A549 (cell line): ENCODE data around the gene NINJ1. TPM values are rescaled to one million over a fixed set of nuclear protein-coding genes. Genes with fewer than 3 reads are reported as not detected.
A peak's percentile ranks its signal among the peaks of the same experiment; 100 is the strongest.

ENCODE experiments used
- ATAC-seq, 2 experiments: fragments of 200-7000 bp in 1 of 2; fragments of >200 bp in 1 of 2; cut with Nextera tagmentation in 1 of 2; cut with Tn5 transposase in 1 of 2; 3 replicates each; pipeline versions ENCODE4 v1.8.0 to v1.9.1; 2018 to 2020; ENCODE audit warnings: mild to moderate bottlenecking in 1 of 2, moderate library complexity in 1 of 2
- CTCF ChIA-PET: fragments of 300-600 bp; sonication (Branson Sonifier 250); formaldehyde crosslinking; extraction: SDS; loops from one replicate; lab custom pipeline; 2021; ENCODE audit warnings: antibody characterized with exemption, inconsistent platforms; lab: Yijun Ruan, JAX
- POLR2A ChIA-PET: fragments of 350-600 bp; formaldehyde crosslinking; extraction: SDS; loops from one replicate; lab custom pipeline; 2021; ENCODE audit warnings: antibody characterized with exemption, inconsistent platforms; lab: Yijun Ruan, JAX
- DNase-seq, 2 experiments: peaks; one replicate each; pipeline versions ENCODE4 v3.0.0 to v3.0.0-alpha.2; 2011 to 2016; ENCODE audit warnings: low read depth in 1 of 2, low spot score in 1 of 2
- FAIRE-seq: peaks from 2 replicates; lab custom pipeline; 2011; peaks lifted over from hg19 to GRCh38; lab: Jason Lieb, UNC
- H3K27ac ChIP-seq, 2 experiments: fragments of >200 bp; sonication (Bioruptor Twin); formaldehyde crosslinking; 3 replicates each; pipeline ENCODE4 v1.5.1; 2016 to 2017
- H3K4me1 ChIP-seq: fragments of >200 bp; sonication (Bioruptor Twin); formaldehyde crosslinking; 3 replicates; pipeline ENCODE4 v1.6.1; 2016
- H3K4me2 ChIP-seq: fragments of >200 bp; sonication (Bioruptor Twin); formaldehyde crosslinking; 3 replicates; pipeline ENCODE4 v1.6.1; 2016
- H3K4me3 ChIP-seq: fragments of >200 bp; sonication (Bioruptor Twin); formaldehyde crosslinking; 3 replicates; pipeline ENCODE4 v1.5.1; 2016
- H3K9me3 ChIP-seq: fragments of >200 bp; sonication (Bioruptor Twin); formaldehyde crosslinking; 3 replicates; pipeline ENCODE4 v1.6.1; 2016
- ATOH8 ChIP-seq: fragments of 250-450 bp; sonication (Bioruptor Pico); IDR thresholded peaks from 2 replicates; pipeline ENCODE4 v1.5.0; 2020; ENCODE audit warnings: low read depth, mild to moderate bottlenecking, moderate library complexity
- CBX8 ChIP-seq: fragments of 200-600 bp; sonication (generic); IDR thresholded peaks from 2 replicates; pipeline ENCODE4 v1.6.1; 2016
- CEBPB ChIP-seq, 2 experiments: fragments of >200 bp in 1 of 2; sonication (Bioruptor Twin) in 1 of 2; formaldehyde crosslinking in 1 of 2; IDR thresholded peaks; 2 replicates each; pipeline ENCODE4 v1.6.1; 2012 to 2016
- CTCF ChIP-seq: fragments of >200 bp; sonication (Bioruptor Twin); formaldehyde crosslinking; IDR thresholded peaks from 3 replicates; pipeline ENCODE4 v1.5.1; 2016
- FOSB ChIP-seq: fragments of 250-450 bp; sonication (Bioruptor Pico); IDR thresholded peaks from 2 replicates; pipeline ENCODE4 v1.5.0; 2020; ENCODE audit warnings: mild to moderate bottlenecking, moderate library complexity
- KDM1A ChIP-seq: fragments of 200-600 bp; sonication (generic); IDR thresholded peaks from 2 replicates; pipeline ENCODE4 v1.6.1; 2016; ENCODE audit warnings: low read depth, mild to moderate bottlenecking
- KDM5A ChIP-seq: fragments of 200-600 bp; sonication (generic); IDR thresholded peaks from 2 replicates; pipeline ENCODE4 v1.6.1; 2016; ENCODE audit warnings: antibody characterized with exemption, mild to moderate bottlenecking
- MYC ChIP-seq: IDR thresholded peaks from 2 replicates; pipeline ENCODE4 v1.6.1; 2012; ENCODE audit warnings: mild to moderate bottlenecking, inconsistent platforms, low read length, improper control_type of control experiment, borderline replicate concordance
- PHF8 ChIP-seq: fragments of 200-600 bp; sonication (generic); IDR thresholded peaks from 2 replicates; pipeline ENCODE4 v1.6.1; 2016; ENCODE audit warnings: low read depth, mild to moderate bottlenecking, antibody characterized with exemption, moderate library complexity, borderline replicate concordance
- POLR2A ChIP-seq: IDR thresholded peaks from 2 replicates; pipeline ENCODE4 v1.6.1; 2012; ENCODE audit warnings: mild to moderate bottlenecking, low read length
- POLR2AphosphoS2 ChIP-seq: conservative IDR thresholded peaks from 2 replicates; pipeline ENCODE4 v1.6.1; 2012; ENCODE audit warnings: low read length, improper control_type of control experiment, inconsistent platforms
- RAD21 ChIP-seq, 2 experiments: fragments of >200 bp in 1 of 2; sonication (Bioruptor Twin) in 1 of 2; formaldehyde crosslinking in 1 of 2; IDR thresholded peaks in 1 of 2; conservative IDR thresholded peaks in 1 of 2; 2 replicates in 1 of 2; 3 replicates in 1 of 2; pipeline ENCODE4 v1.6.1; 2012 to 2018; ENCODE audit warnings: inconsistent platforms in 1 of 2
- RARB ChIP-seq: fragments of 250-450 bp; sonication (Bioruptor Pico); IDR thresholded peaks from 2 replicates; pipeline ENCODE4 v1.8.0; 2021; ENCODE audit warnings: mild to moderate bottlenecking, moderate library complexity
- RNF2 ChIP-seq: fragments of 200-600 bp; sonication (generic); IDR thresholded peaks from 2 replicates; pipeline ENCODE4 v1.6.1; 2016; ENCODE audit warnings: low read depth, mild to moderate bottlenecking, antibody characterized with exemption, moderate library complexity, borderline replicate concordance
- SREBF2 ChIP-seq: fragments of 450-650 bp; IDR thresholded peaks from 2 replicates; pipeline ENCODE4 v1.6.1; 2014; ENCODE audit warnings: mild to moderate bottlenecking, moderate library complexity
- TP53 ChIP-seq: fragments of 250-450 bp; sonication (Bioruptor Pico); IDR thresholded peaks from 2 replicates; pipeline ENCODE4 v1.5.0; 2021; ENCODE audit warnings: mild to moderate bottlenecking, moderate library complexity
- ZC3H11A ChIP-seq: fragments of 450-650 bp; IDR thresholded peaks from 2 replicates; pipeline ENCODE4 v1.6.1; 2014; ENCODE audit warnings: antibody characterized with exemption, mild to moderate bottlenecking
- ZFP36 ChIP-seq: fragments of 450-650 bp; IDR thresholded peaks from 2 replicates; pipeline ENCODE4 v1.6.1; 2014; ENCODE audit warnings: borderline replicate concordance; ENCODE audit not compliant: partially characterized antibody
- WGBS: methylation state at CpG from one replicate; pipeline ENCODE4 v1.1.6; 2017; ENCODE audit errors: missing lambda C conversion rate; 5-methylcytosine and 5-hydroxymethylcytosine counted together
- polyA plus RNA-seq, 4 experiments: library from polyadenylated mRNA; depleted of rRNA in 3 of 4; stranded (reverse); fragments of >200 nt; fragmentation: RNase III in 1 of 4; extraction: RNeasy Plus Mini Kit Qiagen cat#74134 plus additional on column Dnase treatment in 1 of 4; gene quantifications; 2 replicates in 3 of 4; 3 replicates in 1 of 4; pipeline ENCODE4 v1.2.3, GENCODE V29; 2011 to 2017
- TF ChIP-seq, protein P1 (sequence below): fragments of 150-350 bp; IDR thresholded peaks from 2 replicates; pipeline ENCODE4 v1.6.1; 2014; ENCODE audit warnings: low read depth, mild to moderate bottlenecking, low read length

NINJ1 gene
- polyA plus RNA-seq, 2 of the 4 experiments (the other 2 are of a cell fraction) = 27.0 to 60.4 TPM

DNA sequence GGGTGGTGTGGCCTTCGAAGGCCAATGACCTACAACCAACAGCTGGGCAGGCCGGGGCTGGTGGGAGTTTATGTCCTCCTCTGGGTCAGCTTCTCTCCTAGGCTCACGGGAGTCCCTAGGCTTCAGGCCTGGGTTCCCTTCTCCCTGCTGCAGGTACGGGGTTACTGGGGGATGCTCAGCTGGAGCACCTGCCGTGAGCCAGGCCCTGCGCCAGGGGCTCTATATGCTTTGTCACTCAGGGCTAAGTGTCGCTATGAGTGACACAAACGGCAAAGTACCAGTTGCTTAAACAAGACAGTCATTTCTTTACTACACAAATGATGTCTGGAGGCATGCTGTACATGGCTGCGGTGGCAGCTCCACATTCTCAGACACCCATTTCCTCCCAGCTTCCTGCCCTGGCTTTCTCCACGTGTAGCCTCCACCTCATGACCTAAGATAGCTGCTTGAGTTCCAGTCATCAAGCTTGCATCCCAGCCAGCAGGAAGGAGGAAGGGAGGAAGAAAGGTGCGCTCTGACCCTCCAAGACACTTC is 22.5 kb upstream of the NINJ1 start:
- 89% methylated on average over 11 of the region's 11 CpGs for WGBS
- H3K4me3 ChIP-seq = no peak overlapping the region
- FAIRE-seq = no peak
- no peak for ATAC-seq
- H3K9me3 ChIP-seq = no peaks in the 10 kb centered on the region
- H3K4me1 ChIP-seq = peaks cover 5% of the 10 kb centered on the region; the same call in 2 of the 3 replicates
- no peak overlapping the region for H3K27ac ChIP-seq
- ChIA-PET CTCF (interaction anchor here (1.0 to 10.5 kb wide), 5 partner anchors 12 to 410 kb away, joined by 3 to 158 read pairs (median 7); no protein-coding TSS in a partner anchor), POLR2A (no interaction called here)
- DNase-seq = no peak
- no peak for TF ChIP-seq MYC
- TF ChIP-seq ZFP36 = no peak
- TF ChIP-seq SREBF2 = no peak
- no peak for TF ChIP-seq RNF2
- TF ChIP-seq ZC3H11A = no peak
- TF ChIP-seq TP53 (CRISPR knock-in tag) = no peak
- no peak for TF ChIP-seq KDM1A
- no peak for TF ChIP-seq RARB (CRISPR knock-in tag)
- TF ChIP-seq POLR2AphosphoS2 = no peak
- no peak for TF ChIP-seq POLR2A
- no peak for TF ChIP-seq CBX8
- TF ChIP-seq, protein P1, sequence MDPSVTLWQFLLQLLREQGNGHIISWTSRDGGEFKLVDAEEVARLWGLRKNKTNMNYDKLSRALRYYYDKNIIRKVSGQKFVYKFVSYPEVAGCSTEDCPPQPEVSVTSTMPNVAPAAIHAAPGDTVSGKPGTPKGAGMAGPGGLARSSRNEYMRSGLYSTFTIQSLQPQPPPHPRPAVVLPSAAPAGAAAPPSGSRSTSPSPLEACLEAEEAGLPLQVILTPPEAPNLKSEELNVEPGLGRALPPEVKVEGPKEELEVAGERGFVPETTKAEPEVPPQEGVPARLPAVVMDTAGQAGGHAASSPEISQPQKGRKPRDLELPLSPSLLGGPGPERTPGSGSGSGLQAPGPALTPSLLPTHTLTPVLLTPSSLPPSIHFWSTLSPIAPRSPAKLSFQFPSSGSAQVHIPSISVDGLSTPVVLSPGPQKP = no peak
- TF ChIP-seq ATOH8 (CRISPR knock-in tag) = no peak
- no peak overlapping the region for H3K4me2 ChIP-seq

- H3K27ac ChIP-seq = no peak overlapping the region
- WGBS = 90% methylated on average over 16 of the region's 16 CpGs
- CTCF ChIA-PET = interaction anchor here (1.0 to 10.5 kb wide), 8 partner anchors 11 to 410 kb away, joined by 3 to 158 read pairs (median 6); no protein-coding TSS in a partner anchor
- POLR2A ChIA-PET = no interaction called here
- H3K4me1 ChIP-seq = peaks cover 5% of the 10 kb centered on the region; the same call in 2 of the 3 replicates
- DNase-seq = no peak
- no peak for ATAC-seq
- no peak for TF ChIP-seq POLR2AphosphoS2
- TF ChIP-seq PHF8 = no peak
- no peak for TF ChIP-seq FOSB (CRISPR knock-in tag)
- no peak for TF ChIP-seq KDM5A
- no peak for TF ChIP-seq POLR2A
- no peak overlapping the region for H3K4me2 ChIP-seq
- no peaks in the 10 kb centered on the region for H3K9me3 ChIP-seq
- H3K4me3 ChIP-seq = no peak overlapping the region
- no peak for FAIRE-seq
These were observed 21.8 kb upstream of the NINJ1 start for GRCh38 chr9:93155716-93156474.

GRCh38 chr9:93154293-93154903 is 20.3 kb upstream of the NINJ1 start:
- no peak for FAIRE-seq
- no peak for TF ChIP-seq CEBPB (IDR thresholded peaks at IDR 0.05)
- peak; percentile 24 to 51; a peak in 2 of 5 replicates for TF ChIP-seq RAD21 (conservative IDR thresholded peaks at IDR 0.05 in 1 of 2, IDR thresholded peaks at IDR 0.05 in 1 of 2)
- peak; percentile 46 for TF ChIP-seq CTCF
- peak; percentile 47 to 76 for DNase-seq
- Histone ChIP-seq H3K4me1 (peaks cover under 1% of the 10 kb centered on the region; the same call in 1 of the 3 replicates), H3K27ac (no peak overlapping the region), H3K9me3 (no peaks in the 10 kb centered on the region), H3K4me3 (no peak overlapping the region), H3K4me2 (no peak overlapping the region)
- CTCF ChIA-PET = interaction anchor here (0.6 to 3.4 kb wide), 17 partner anchors 9 to 412 kb away, joined by 3 to 22 read pairs (median 4); no protein-coding TSS in a partner anchor
- peak; percentile 71 to 86 for ATAC-seq
- POLR2A ChIA-PET = interaction anchor here (1.0 kb wide), 1 partner anchor 20 kb away, joined by 3 read pairs; the partner anchor contains the start of gene NINJ1
- WGBS = 65% methylated on average over 12 of the region's 14 CpGs
